Measurements from ENCODE around the gene MTSS2. TPM values are rescaled to one million over a fixed set of nuclear protein-coding genes. Genes with fewer than 3 reads are reported as not detected.

The MTSS2 gene
- total and polyA plus RNA-seq, 8 donors, result 5.8 to 50.7 (median 21.2) TPM

- Histone ChIP-seq H3K4me1 (peaks cover 85 to 96% (median 89%) of the 10 kb centered on the region in 4 donors), H3K36me3 (peaks cover 0 to 8% (median 0%) of the 10 kb centered on the region in 4 donors), H3K27ac (peak overlapping the region; percentile 63 to 95 (median 85)), H3K9me3 (no peaks in the 10 kb centered on the region), H3K4me3 (no peak overlapping the region), H3K27me3 (peaks cover 0 to 11% (median 0%) of the 10 kb centered on the region in 3 donors)
- intact Hi-C loops (cut with DNase I; ENCODE audit: low total_unique reads), result no loop called here
- WGBS, 5 donors, result 78 to 90% (median 85%) methylated on average over 13 to 18 of the region's 18 CpGs
- no peak for TF ChIP-seq EP300 (IDR thresholded peaks at IDR 0.05)
- no peak for TF ChIP-seq POLR2A (IDR thresholded peaks at IDR 0.05)
- no peak for TF ChIP-seq POLR2AphosphoS5 (IDR thresholded peaks at IDR 0.05)
- no peak for TF ChIP-seq CTCF (IDR thresholded peaks at IDR 0.05)
- DNase-seq, result no peak
Observed at GRCh38 chr16:70687671-70688245, 1.9 kb upstream of the MTSS2 start.

GRCh38 chr16:70687102-70687511 lies 1.3 kb upstream of the MTSS2 start:
- no peak for TF ChIP-seq EP300 (IDR thresholded peaks at IDR 0.05)
- no peak for TF ChIP-seq CTCF (IDR thresholded peaks at IDR 0.05)
- TF ChIP-seq POLR2AphosphoS5 (IDR thresholded peaks at IDR 0.05), result no peak
- H3K4me1 ChIP-seq, result peaks cover 85 to 96% (median 89%) of the 10 kb centered on the region in 4 donors
- intact Hi-C loops (cut with DNase I; ENCODE audit: low total_unique reads), result no loop called here
- peaks cover 0 to 11% (median 0%) of the 10 kb centered on the region in 3 donors for H3K27me3 ChIP-seq
- 53 to 66% (median 58%) methylated on average over 5 of the region's 5 CpGs for WGBS, 5 donors
- peaks cover 0 to 5% (median 0%) of the 10 kb centered on the region in 4 donors for H3K36me3 ChIP-seq
- H3K4me3 ChIP-seq, result peak overlapping the region in 1 of 4 donors; percentile 66
- DNase-seq, result no peak
- peak overlapping the region; percentile 32 to 95 (median 85) for H3K27ac ChIP-seq
- no peaks in the 10 kb centered on the region for H3K9me3 ChIP-seq

- intact Hi-C loops (cut with DNase I; ENCODE audit: low total_unique reads), result no loop called here
- peak overlapping the region; percentile 83 to 95 (median 85) for H3K27ac ChIP-seq
- no peaks in the 10 kb centered on the region for H3K36me3 ChIP-seq
- H3K4me1 ChIP-seq, result peaks cover 89 to 96% (median 91%) of the 10 kb centered on the region in 4 donors
- H3K9me3 ChIP-seq, result no peaks in the 10 kb centered on the region
- H3K27me3 ChIP-seq, result peaks cover 0 to 11% (median 0%) of the 10 kb centered on the region in 3 donors
- no peak for DNase-seq
- H3K4me3 ChIP-seq, result peak overlapping the region; percentile 66 to 83 (median 75)
- 47 to 63% (median 52%) methylated on average over 8 to 29 of the region's 29 CpGs for WGBS, 5 donors
- TF ChIP-seq POLR2A (IDR thresholded peaks at IDR 0.05) (no peak), POLR2AphosphoS5 (IDR thresholded peaks at IDR 0.05) (no peak), EP300 (IDR thresholded peaks at IDR 0.05) (no peak), CTCF (IDR thresholded peaks at IDR 0.05) (no peak)
Observed at GRCh38 chr16:70686376-70687101, 686 bp upstream of the MTSS2 start.

- H3K9me3 ChIP-seq, result no peaks in the 10 kb centered on the region
- 2 to 6% (median 3%) methylated on average over 16 to 90 of the region's 90 CpGs for WGBS, 5 donors
- intact Hi-C loops (cut with DNase I; ENCODE audit: low total_unique reads), result no loop called here
- TF ChIP-seq CTCF (IDR thresholded peaks at IDR 0.05) (no peak), POLR2A (IDR thresholded peaks at IDR 0.05) (no peak), POLR2AphosphoS5 (IDR thresholded peaks at IDR 0.05) (no peak)
- peak in 1 of 2 donors; percentile 63 for DNase-seq
- peaks cover 0 to 11% (median 0%) of the 10 kb centered on the region in 3 donors for H3K27me3 ChIP-seq
- H3K27ac ChIP-seq, result peak overlapping the region; percentile 45 to 95 (median 76)
- H3K4me1 ChIP-seq, result peaks cover 88 to 96% (median 92%) of the 10 kb centered on the region in 4 donors
- no peaks in the 10 kb centered on the region for H3K36me3 ChIP-seq
- H3K4me3 ChIP-seq, result peak overlapping the region; percentile 66 to 83 (median 75)
Observed at GRCh38 chr16:70685061-70685937, 554 bp downstream of the MTSS2 start.

All from stomach (tissue), 9 donors.